H7 (cell line): ENCODE results near the gene FHIP1B. TPM values are rescaled to one million over a fixed set of nuclear protein-coding genes. Genes with fewer than 3 reads are reported as not detected.
"Not testable (repeated sequence)": the region's sequence is repeated elsewhere in the genome, so short reads cannot be mapped to it uniquely, and the experiment has no call there.

Experiments used
- DNase-seq: peaks from one replicate; pipeline ENCODE4 v3.0.0; 2012
- H3K27me3 ChIP-seq: 2 replicates; pipeline ENCODE4 v1.6.0; 2011; ENCODE audit warnings: mild to moderate bottlenecking, low read length; ENCODE audit not compliant: control insufficient read depth, insufficient read depth
- H3K36me3 ChIP-seq: replicated peaks from 2 replicates; pipeline ENCODE4 v1.5.1; 2011; ENCODE audit warnings: low read length; ENCODE audit not compliant: control insufficient read depth, insufficient read depth
- H3K4me3 ChIP-seq: 2 replicates; pipeline ENCODE4 v1.5.1; 2011; ENCODE audit warnings: low read depth, mild to moderate bottlenecking, control low read depth, low read length, moderate library complexity; ENCODE audit not compliant: insufficient read depth
- total RNA-seq: library from RNA; depleted of rRNA; stranded (reverse); fragments of >200 nt; shearing (Covaris generic); gene quantifications from 2 replicates; pipeline ENCODE4 v1.2.3, GENCODE V29; 2014; rRNA removed

The FHIP1B gene
- total RNA-seq = 27.9 and 38.3 TPM in 2 replicates

DNA sequence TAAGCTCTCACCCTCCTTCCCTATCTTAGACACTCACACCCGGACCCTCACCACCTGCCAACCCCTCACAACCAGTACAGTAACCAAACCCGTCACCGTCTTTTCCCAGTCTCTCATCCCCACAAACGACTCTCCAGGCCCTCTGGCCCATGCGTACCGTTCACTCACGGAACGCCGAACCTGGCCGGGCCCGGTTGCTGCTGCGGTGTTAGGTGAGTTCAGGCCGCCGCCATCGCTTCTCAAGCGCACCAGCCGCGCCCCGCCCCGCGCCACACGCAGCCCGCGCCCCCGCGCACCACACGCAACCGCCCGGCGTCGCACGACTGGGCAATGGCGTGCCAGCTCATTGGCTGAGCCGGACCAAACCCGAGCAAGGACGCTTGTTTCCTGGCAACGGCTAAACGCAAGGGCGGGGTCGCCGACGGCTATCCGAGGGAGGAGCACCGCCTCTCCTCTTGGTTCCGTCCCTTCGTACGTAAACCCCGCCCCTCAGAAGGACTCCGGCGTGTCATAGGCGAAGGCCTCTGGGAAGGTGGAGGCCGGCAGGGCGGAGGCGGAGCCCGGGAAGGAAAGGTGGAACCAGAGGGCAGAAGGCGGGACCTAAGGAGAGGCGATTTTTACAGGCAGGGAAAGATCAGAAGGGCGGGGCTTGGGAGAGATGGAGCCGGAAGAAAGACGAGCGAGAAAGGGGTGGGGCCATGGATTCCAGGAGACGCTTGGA, at the start of gene FHIP1B:
TSS of gene FHIP1B (minus strand) at position 250 of the 721 bp plus-strand sequence. CDS start 10,120 bp downstream, outside the sequence.
- peak; percentile 96 for DNase-seq
- Histone ChIP-seq H3K36me3 (no peaks in the 10 kb centered on the region), H3K27me3 (no peaks in the 10 kb centered on the region), H3K4me3 (peak within 1 kb of the TSS; percentile 76)

DNA sequence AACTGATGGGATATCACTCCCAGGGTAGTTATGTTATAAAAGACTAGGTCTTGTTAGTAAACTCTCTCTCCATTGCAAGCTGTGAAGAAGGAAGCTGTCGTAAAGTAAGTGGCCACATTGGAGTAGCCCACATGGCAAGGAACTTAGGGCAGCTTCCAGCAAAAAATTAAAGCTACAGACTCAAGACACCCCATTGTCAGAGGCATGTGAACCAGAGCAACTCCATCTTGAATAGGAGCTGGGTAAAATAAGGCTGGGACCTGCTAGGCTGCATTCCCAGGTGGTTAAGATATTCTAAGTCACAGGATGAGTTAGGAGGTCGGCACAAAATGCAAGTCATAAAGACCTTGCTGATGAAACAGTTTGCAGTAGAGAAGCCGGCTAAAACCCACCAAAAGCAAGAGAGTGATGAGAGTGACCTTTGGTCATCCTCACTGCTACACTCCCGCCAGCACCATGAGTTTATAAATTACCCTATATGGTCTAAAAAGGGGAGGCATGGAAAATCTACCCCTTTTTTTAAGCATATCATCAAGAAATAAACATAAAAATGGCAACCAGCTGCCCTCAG, 49.1 kb upstream of the FHIP1B start:
- H3K4me3 ChIP-seq = no peak overlapping the region
- DNase-seq = no peak
- no peaks in the 10 kb centered on the region for H3K36me3 ChIP-seq
- peaks cover 26% of the 10 kb centered on the region for H3K27me3 ChIP-seq

GRCh38 chr11:6280809-6281208, 46.4 kb upstream of the FHIP1B start:
- not testable (repeated sequence) for H3K36me3 ChIP-seq, H3K4me3 ChIP-seq, DNase-seq
- peaks cover 24% of the 10 kb centered on the region for H3K27me3 ChIP-seq

DNA sequence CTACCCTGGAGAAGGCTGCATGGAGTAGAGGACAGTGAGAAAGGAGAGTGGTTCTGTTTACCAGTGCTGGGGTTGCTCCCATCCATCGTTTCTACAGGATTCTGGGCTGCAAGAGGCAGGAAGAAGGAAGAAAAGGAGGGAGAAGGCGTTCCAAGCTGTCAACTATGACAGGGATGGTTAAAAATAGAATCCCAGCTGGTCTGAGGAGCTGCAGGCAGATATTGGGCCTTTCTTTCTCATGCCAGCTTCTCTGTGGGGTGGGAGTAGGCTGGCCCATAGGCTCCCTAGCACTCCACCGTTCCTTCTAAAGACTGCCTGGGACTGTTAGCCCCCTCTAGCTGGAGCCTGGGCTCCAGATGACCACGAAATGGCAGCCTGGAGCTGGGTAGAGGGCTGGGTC, 38.8 kb upstream of the FHIP1B start:
- no peaks in the 10 kb centered on the region for H3K27me3 ChIP-seq
- no peak overlapping the region for H3K4me3 ChIP-seq
- DNase-seq = no peak

DNA sequence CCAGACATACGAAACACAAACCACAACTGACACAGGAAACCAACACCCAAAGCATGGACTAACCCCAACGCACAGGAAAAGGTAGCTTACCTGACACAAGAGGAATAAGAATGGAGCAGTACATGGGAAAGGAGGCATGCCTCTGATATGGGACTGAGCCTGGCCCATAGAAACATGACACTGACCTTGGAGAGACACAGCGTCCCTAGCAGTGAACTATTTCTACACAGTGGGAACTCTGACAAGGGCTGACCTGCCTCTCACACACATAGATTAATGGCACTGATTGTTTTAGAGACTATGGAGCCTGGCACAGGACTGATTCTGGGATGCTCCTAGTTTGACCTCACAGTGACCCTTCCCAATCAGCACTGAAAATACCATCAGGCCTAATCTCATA, 37.2 kb upstream of the FHIP1B start:
- H3K36me3 ChIP-seq = no peaks in the 10 kb centered on the region
- no peaks in the 10 kb centered on the region for H3K27me3 ChIP-seq
- H3K4me3 ChIP-seq = no peak overlapping the region
- DNase-seq = no peak

More for the DNA sequence above, 38.8 kb upstream of the FHIP1B start:
- no peaks in the 10 kb centered on the region for H3K36me3 ChIP-seq

- DNase-seq = no peak
- no peak overlapping the region for H3K4me3 ChIP-seq
- no peaks in the 10 kb centered on the region for H3K27me3 ChIP-seq
- H3K36me3 ChIP-seq = no peaks in the 10 kb centered on the region
Observed at GRCh38 chr11:6270584-6271246, 36.3 kb upstream of the FHIP1B start.

- H3K27me3 ChIP-seq = no peaks in the 10 kb centered on the region
- DNase-seq = peak; percentile 51
- H3K36me3 ChIP-seq = no peaks in the 10 kb centered on the region
- H3K4me3 ChIP-seq = no peak overlapping the region
Observed at GRCh38 chr11:6269994-6270393, 35.6 kb upstream of the FHIP1B start.

DNA sequence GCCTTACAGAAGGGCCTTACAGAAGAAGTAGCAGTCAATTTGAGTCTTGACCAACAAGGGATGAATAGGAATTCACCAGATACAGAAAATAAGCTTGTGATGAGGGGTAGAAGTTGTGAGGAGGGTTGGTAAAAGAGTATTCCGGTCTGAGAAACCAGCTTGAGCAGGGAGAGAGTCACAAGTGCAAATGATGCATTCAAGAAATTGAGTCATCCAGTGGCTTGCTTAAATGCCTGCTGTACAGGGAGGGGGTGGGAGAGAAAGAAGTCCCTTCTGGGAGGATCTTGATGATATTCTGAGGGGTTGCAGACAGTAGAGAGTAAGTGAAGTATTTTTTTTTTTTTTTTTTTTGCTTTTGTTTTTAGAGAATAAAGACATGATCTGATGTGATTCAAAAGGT, 34.4 kb upstream of the FHIP1B start:
- Histone ChIP-seq H3K36me3 (no peaks in the 10 kb centered on the region), H3K27me3 (no peaks in the 10 kb centered on the region), H3K4me3 (no peak overlapping the region)
- DNase-seq = no peak

GRCh38 chr11:6263662-6264061, 29.2 kb upstream of the FHIP1B start:
- Histone ChIP-seq H3K36me3 (no peaks in the 10 kb centered on the region), H3K4me3 (no peak overlapping the region), H3K27me3 (peaks cover 30% of the 10 kb centered on the region)
- DNase-seq = no peak

DNA sequence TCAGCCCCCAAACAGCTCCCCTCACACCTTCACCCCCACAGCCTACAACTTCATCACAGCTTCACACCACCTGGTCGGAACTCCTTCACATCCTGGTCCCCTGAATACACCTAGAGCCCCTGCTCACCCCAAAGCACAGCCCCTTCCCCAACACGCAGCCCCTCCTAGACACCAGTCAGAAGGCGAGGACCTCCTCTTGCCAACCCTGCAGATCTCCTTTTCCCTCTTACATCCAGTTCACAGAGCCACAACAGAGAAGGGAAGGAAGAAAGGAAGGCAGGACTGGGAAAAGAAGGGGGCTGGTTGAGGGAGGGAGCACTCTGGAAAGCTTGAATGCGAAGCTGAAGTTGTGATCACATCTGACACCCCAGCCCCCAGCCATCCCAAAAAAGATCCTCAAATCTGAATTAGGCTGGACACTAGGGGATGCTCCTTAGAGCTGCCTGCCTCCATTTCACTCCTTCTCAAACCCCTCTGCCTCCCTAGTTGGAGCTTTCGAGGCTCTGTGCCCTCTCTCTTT, 25.8 kb upstream of the FHIP1B start:
- H3K27me3 ChIP-seq = peaks cover 51% of the 10 kb centered on the region
- no peaks in the 10 kb centered on the region for H3K36me3 ChIP-seq
- no peak for DNase-seq
- H3K4me3 ChIP-seq = peak overlapping the region; percentile 63

GRCh38 chr11:6258571-6259081, 24.2 kb upstream of the FHIP1B start:
- peaks cover 54% of the 10 kb centered on the region for H3K27me3 ChIP-seq
- H3K36me3 ChIP-seq = no peaks in the 10 kb centered on the region
- peak overlapping the region; percentile 63 for H3K4me3 ChIP-seq
- peak; percentile 62 for DNase-seq

- no peak overlapping the region for H3K4me3 ChIP-seq
- peak; percentile 64 for DNase-seq
- H3K27me3 ChIP-seq = peaks cover 54% of the 10 kb centered on the region
- H3K36me3 ChIP-seq = no peaks in the 10 kb centered on the region
Observed at GRCh38 chr11:6258141-6258540, 23.7 kb upstream of the FHIP1B start.

GRCh38 chr11:6253197-6253596, 18.8 kb upstream of the FHIP1B start:
- Histone ChIP-seq H3K36me3 (no peaks in the 10 kb centered on the region), H3K27me3 (peaks cover 19% of the 10 kb centered on the region), H3K4me3 (no peak overlapping the region)
- no peak for DNase-seq

DNA sequence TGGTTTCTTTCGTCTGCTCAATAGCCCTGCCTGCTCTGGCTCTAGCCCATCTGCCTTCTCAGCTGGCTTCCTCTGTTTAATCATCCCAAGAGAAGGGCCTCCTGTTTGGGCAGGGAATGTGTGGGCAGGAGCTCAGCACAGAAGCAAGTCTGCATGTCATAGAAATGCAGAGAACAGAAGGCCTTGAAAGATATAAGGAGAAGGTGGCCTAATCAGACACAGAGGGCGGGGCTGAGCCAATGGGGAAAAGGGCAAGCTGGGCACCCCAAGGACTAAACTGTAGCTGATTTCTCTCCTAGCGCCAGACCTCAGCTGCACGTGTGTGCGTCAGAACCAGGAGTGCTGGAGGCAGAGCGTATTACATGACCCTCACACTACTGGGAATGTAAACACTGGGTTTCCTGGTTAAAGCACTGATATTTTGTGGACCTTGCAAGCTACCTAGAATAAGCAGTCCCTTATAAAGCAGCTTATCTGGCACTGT, 17.6 kb upstream of the FHIP1B start:
- Histone ChIP-seq H3K27me3 (peaks cover 9% of the 10 kb centered on the region), H3K36me3 (no peaks in the 10 kb centered on the region), H3K4me3 (no peak overlapping the region)
- no peak for DNase-seq
